Medulla oblongata (tissue), 1 donor: ENCODE measurements around the gene GALNT13.

Source experiments
- DNase-seq: peaks from one replicate; pipeline ENCODE4 v3.0.0-alpha.2; 2015; ENCODE audit errors: extremely low spot score

GALNT13 gene

GRCh38 chr2:154125891-154126290 lies 254.2 kb downstream of the GALNT13 start:
- DNase-seq, result no peak

- no peak for DNase-seq
Measured at GRCh38 chr2:154130821-154131220, 259.1 kb downstream of the GALNT13 start.

- DNase-seq, result no peak
Measured at GRCh38 chr2:154132827-154133226, 261.1 kb downstream of the GALNT13 start.

- DNase-seq, result no peak
Measured at GRCh38 chr2:154133823-154134222, 262.1 kb downstream of the GALNT13 start.

DNA sequence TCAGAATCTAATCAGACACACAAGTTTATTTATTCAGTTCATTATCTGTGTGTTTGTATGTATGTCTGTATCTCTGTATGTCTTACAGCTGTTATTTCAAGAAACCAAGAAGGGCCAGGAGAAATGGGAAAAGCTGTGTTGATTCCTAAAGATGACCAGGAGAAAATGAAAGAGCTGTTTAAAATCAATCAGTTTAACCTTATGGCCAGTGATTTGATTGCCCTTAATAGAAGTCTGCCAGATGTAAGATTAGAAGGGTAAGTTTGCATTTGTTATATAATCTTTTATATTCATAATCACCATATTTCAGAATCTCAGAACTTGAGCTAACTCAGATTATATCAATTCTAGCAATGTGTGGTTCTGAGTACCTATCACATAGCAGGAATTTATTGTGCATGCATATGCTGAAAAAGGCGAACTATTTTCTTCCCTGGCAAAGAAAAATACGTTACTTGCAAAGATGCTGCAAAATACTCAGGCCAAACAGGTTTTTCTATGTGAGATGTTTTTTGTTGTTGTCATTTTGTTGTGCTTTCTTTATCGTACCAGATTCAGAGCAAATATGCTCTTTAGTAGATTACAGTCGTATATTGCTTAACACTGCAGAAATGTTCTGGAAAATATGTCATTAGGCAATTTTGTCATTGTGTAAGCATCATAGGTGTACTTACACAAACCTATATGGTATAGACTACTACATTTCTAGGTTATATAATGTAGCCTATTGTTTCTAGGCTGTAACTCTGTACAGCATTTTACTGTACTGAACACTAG lies 268.7 kb downstream of the GALNT13 start:
- no peak for DNase-seq

DNA sequence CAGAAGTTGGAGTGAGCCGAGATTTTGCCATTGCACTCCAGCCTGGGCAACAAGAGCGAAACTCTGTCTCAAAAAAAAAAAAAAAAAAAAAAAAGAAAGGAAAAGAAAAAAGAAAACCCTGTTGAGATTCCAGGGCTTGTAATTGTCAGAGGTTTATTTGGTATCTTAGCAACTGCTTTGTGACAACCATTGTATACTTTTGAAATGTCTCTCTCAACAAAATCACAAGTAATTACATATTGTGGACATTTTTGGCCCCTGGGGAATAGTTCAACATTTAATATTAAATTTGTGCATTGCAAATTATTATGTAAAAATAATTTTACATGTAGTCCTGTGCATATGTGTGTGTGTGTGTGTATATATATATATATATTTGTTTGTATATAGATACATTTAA lies 270.8 kb downstream of the GALNT13 start:
- DNase-seq, result no peak

DNA sequence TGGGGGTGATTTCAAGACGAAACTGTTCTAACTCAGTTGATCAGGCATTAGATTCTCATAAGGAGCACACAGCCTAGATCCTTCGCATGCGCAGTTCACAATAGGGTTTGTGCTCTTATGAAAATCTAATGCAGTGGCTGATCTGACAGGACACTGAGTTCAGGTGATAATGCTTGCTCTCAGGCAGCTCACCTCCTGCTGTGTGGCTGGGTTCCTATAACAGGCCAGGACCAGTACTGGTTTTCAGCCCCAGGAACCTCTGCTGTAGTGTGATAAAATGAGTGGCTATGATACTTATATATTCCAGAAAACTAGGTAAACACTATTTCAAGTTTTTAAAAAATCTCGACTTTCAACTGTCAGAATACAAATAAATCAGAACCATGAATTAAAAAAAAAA lies 271.4 kb downstream of the GALNT13 start:
- DNase-seq, result no peak

DNA sequence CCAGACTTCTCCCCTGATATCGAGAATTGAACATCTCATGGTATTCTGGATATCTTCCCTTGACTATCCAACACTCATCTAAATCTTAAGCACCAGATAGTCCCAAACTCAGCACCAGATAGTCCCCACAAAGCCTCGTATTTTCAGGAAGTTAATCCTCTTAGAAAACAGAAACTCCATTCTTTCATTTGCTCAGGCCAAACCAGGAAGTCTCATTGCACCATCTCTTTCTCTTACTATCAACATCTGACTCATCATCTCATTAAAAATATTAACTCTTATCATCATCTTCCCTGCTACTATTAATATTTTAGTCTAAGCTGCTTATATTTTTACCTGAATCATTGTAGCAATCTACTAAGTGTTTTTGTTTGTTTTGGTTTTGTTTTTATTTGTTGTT lies 286.4 kb downstream of the GALNT13 start:
- no peak for DNase-seq

DNA sequence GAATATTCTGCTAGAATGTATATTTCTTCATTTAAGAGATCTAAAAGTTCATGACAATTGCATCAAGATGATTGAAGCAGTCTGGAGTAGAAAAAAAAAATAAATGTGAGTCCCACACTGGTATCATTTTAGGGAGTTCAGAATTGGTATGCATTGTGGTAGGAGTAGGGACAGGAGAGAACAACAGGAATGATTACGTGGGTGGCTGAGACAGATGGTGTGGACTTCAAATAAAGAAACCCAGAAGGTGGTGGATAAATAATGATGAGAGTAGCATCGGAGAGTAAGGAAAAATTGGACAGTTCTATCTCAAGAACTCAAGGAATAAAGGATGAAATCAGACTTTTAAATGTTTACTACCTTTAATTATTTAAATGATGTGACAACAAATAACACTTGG lies 289.6 kb downstream of the GALNT13 start:
- DNase-seq, result no peak

DNA sequence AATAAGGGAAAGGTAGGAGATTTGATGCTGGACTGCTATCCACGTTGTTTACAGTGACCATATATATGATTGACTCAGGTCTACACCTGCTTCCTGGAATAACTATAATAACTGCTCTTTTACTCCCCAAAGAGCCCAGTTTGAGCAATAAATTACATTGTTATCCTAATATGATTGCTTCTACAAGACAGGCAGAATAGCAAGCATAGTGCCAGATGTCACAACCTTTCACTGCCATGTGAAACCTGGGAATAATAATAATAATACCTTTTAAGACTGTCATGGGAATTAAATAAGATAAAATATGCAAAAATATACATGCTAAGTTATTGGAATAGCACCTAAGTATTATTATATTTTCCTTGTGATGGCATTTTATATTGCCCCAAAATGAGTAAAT lies 298.7 kb downstream of the GALNT13 start:
- DNase-seq, result no peak

DNA sequence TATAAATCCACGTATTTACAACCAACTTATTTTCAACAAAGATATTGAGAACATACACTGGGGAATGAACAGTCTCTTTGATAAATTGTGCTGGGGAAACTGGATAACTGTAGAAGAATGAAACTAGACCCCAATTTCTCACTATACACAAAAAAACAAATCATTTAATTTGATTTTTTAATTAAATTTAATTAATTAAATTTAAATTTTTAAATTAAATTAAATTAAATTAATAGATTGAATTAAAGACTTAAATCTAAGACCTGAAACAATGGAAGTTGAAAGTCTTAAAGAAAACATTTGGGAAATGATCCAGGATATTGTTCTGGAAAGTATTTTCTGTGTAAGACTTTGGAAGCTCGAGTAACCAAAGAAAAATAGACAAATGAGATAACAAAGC lies 301.4 kb downstream of the GALNT13 start:
- no peak for DNase-seq

DNA sequence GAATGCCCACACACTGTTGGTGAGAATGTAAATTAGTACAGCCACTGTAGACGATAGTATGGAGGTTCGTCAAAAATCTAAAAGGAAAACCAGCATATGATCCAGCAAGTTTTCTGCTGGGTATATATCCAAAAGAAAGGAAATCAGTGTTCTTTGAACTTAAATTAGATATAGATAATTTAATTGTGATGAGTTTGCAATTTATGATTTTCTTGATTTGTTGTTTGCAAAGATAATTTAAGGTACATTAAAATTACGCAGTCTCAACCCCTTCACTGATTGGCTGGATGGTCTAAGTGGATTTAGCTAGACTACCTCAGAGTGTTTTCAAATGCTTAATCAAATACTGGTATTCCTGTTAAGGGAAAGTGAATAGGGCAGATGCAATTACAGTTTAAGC lies 302.2 kb downstream of the GALNT13 start:
- no peak for DNase-seq

GRCh38 chr2:154182008-154182407 lies 310.3 kb downstream of the GALNT13 start:
- DNase-seq, result no peak

GRCh38 chr2:154187948-154188347 lies 316.2 kb downstream of the GALNT13 start:
- no peak for DNase-seq

DNA sequence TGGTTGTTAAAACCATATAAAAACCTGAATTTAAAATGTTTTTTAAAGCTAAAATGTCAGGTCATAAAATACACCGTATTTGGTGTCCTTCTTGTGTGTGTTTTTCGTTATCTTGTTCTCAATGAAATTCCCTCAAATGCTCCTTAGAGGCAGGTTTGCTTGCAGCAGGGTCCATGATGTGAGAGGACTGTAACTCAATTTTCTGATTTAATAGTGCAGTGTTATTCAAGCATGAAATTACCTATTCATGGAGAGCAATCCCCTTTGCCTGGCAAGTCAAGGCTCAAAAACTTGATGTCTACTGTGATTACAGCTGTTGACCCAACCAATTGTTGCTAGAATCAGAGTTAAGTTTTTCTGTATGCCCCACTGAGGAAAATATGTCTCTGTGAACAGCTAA lies 318.2 kb downstream of the GALNT13 start:
- no peak for DNase-seq

DNA sequence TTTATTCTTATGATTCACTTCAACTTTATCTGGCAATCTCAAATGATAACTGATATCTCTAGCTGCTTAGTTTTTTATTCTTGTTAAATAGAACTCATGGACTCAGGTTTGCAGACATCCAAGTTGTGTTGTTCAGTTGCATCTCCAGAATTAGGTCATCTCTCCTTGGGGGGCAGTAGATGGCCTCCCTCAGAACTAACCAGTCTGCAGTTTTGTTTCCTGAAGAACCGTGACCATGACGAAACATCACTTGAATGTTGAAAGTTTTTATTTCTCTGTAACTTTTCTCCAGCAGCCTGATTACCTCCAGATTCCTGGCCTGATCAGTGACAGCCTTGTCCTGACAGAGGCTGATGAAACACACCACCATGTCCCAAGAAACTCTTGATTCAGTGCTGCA lies 321.5 kb downstream of the GALNT13 start:
- DNase-seq, result no peak

GRCh38 chr2:154194909-154195643 lies 323.4 kb downstream of the GALNT13 start:
- DNase-seq, result no peak

DNA sequence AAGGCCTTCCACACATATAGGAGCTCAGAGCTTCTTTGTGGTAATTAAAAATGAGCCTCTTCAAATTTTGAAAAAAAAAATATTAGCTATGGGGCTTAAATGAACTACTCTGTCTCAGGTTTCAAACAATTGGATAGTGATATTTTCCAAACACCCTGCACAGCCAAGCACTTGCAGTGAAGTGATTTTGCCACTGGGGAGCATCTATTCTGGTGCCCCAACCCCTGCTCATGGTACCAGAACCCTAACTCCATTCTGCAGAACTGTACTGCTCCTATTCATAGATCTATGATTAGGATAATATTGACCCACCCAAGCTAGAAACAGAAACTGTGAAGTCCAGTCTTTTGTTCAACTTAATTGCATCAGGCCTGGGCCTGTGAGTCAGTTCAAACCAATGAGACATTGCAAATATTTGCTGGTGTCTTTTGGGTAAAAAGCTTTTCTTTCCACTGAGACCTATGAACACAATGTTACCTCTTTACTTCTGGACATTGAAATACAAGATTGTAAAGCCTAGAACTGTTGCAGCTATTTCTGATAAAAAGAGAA lies 324.0 kb downstream of the GALNT13 start:
- no peak for DNase-seq

GRCh38 chr2:154198866-154199265 lies 327.1 kb downstream of the GALNT13 start:
- DNase-seq, result no peak

DNA sequence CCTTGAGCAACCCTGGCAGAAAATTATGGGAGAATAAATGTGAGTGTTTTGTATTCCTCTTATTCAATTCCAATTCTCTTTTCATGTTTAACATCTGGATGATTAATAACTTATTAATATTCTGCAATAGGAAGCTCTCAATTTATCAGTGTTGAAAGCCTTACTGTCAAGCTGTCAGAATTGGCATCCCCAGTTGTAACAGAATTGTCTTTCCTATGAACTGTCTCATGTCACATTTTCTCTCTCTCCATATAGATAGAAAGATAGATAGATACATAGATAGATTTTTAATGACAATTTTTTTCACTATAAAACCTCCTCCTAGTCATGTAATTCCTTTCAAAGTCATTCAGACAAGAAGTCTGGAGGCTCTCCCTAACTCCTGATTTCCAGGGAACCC lies 331.5 kb downstream of the GALNT13 start:
- no peak for DNase-seq

GRCh38 chr2:154203902-154204301 lies 332.2 kb downstream of the GALNT13 start:
- DNase-seq, result no peak

GRCh38 chr2:154207288-154208047 lies 335.7 kb downstream of the GALNT13 start:
- DNase-seq, result no peak
